PFSK-1 (cell line): ENCODE measurements around the gene TAF5.

Experiments
- FOXP2 ChIP-seq: optimal IDR thresholded peaks from 2 replicates; pipeline ENCODE3; 2011; ENCODE audit warnings: borderline replicate concordance, control low read depth, inconsistent platforms; ENCODE audit not compliant: insufficient read depth; ENCODE audit errors: extremely low read length, extremely low read depth
- POLR2AphosphoS5 ChIP-seq: IDR thresholded peaks from 2 replicates; pipeline ENCODE4 v1.6.1; 2012; ENCODE audit warnings: low read depth, mild to moderate bottlenecking, control low read depth, low read length, moderate library complexity
- SIN3A ChIP-seq: IDR thresholded peaks from 2 replicates; pipeline ENCODE4 v1.6.1; 2012; ENCODE audit warnings: mild to moderate bottlenecking, low read length, moderate library complexity, borderline replicate concordance; ENCODE audit not compliant: insufficient read depth
- TAF1 ChIP-seq: IDR thresholded peaks from 2 replicates; pipeline ENCODE4 v1.6.1; 2012; ENCODE audit warnings: low read length, control low read depth, borderline replicate concordance; ENCODE audit not compliant: insufficient read depth
- TF ChIP-seq, protein P1 (sequence below), 2 experiments: IDR thresholded peaks; 2 replicates each; pipeline versions ENCODE4 v1.6.1 to v1.8.0; 2011 to 2012; ENCODE audit warnings: low read depth in 2 of 2, low read length in 2 of 2, control low read depth in 1 of 2, inconsistent platforms in 1 of 2, mild to moderate bottlenecking in 1 of 2, moderate library complexity in 1 of 2; ENCODE audit not compliant: insufficient read depth in 1 of 2

Gene TAF5

DNA sequence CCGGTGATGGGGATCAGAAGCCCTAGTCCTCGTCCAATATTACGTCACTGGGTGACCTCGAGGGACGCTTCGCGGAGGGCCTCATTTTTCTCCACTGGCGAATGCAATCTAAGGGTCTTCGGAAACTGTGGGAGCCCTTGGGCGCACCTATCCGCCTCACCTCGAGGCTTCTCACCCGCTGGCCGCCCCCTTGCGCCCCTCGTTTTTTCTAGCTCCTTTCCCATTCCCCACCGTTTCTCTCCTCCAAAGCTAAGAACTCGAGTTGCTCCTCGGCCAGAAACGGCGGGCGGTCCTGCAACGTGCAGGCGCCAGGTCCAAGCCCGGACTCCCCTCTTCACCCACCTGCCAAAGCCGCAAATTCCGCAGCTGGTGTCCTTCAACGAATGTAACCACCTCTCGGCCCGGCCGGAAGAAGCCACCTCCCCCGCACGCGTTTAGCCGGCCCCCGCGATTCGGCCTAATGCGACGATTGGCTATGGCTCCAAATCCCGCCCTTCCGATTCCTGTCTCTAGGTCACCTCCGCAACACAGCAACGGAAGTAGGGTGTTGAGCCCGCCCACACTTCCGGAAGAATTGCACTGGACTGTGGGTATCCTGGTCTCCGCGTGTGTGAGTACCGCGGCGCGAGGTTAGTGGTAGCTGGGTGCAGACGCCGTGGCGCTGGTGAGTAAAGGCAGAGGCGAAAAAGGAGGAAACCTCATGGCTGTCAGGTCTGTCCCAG lies 28.5 kb downstream of the TAF5 start, which contains the start of the genes ATP5MK and PDCD11:
ATP5MK (minus strand) TSS at position 409 of the 722 bp plus-strand sequence. CDS start 4,018 bp downstream, outside the sequence.
PDCD11 (plus strand) TSS at position 560 of the 722 bp plus-strand sequence. CDS start 1,801 bp downstream, outside the sequence.
- TF ChIP-seq SIN3A (peak; percentile 51; the same call in 1 of the 2 replicates), TAF1 (peak; percentile 82; the same call in 1 of the 2 replicates), POLR2AphosphoS5 (peak; percentile 90), FOXP2 (peak; percentile 61)
- TF ChIP-seq, protein P1, sequence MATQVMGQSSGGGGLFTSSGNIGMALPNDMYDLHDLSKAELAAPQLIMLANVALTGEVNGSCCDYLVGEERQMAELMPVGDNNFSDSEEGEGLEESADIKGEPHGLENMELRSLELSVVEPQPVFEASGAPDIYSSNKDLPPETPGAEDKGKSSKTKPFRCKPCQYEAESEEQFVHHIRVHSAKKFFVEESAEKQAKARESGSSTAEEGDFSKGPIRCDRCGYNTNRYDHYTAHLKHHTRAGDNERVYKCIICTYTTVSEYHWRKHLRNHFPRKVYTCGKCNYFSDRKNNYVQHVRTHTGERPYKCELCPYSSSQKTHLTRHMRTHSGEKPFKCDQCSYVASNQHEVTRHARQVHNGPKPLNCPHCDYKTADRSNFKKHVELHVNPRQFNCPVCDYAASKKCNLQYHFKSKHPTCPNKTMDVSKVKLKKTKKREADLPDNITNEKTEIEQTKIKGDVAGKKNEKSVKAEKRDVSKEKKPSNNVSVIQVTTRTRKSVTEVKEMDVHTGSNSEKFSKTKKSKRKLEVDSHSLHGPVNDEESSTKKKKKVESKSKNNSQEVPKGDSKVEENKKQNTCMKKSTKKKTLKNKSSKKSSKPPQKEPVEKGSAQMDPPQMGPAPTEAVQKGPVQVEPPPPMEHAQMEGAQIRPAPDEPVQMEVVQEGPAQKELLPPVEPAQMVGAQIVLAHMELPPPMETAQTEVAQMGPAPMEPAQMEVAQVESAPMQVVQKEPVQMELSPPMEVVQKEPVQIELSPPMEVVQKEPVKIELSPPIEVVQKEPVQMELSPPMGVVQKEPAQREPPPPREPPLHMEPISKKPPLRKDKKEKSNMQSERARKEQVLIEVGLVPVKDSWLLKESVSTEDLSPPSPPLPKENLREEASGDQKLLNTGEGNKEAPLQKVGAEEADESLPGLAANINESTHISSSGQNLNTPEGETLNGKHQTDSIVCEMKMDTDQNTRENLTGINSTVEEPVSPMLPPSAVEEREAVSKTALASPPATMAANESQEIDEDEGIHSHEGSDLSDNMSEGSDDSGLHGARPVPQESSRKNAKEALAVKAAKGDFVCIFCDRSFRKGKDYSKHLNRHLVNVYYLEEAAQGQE (IDR thresholded peaks at IDR 0.05; ENCODE audit: insufficient read depth in 1 of 2, low read depth in 2 of 2, low read length in 2 of 2), result no peak

DNA sequence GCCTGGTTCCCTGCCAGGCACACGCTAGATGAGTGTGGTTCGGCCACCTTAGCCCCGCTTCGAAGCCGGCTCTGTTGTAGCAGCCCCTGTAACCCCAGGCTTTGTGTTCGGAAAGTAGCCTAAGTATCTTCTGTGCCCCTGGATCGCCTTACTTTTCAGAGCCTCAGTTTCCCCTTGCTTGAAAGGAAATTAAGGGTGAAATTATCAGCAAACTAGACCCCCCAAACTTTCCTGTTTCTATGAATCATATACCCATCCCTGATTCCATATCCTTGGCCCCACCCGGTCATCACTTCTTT lies 29.0 kb downstream of the TAF5 start:
- TF ChIP-seq TAF1 (no peak), POLR2AphosphoS5 (no peak; the same call in 1 of the 2 replicates), FOXP2 (no peak), SIN3A (no peak)
- TF ChIP-seq, protein P1 (IDR thresholded peaks at IDR 0.05; ENCODE audit: insufficient read depth in 1 of 2, low read depth in 2 of 2, low read length in 2 of 2), result no peak

DNA sequence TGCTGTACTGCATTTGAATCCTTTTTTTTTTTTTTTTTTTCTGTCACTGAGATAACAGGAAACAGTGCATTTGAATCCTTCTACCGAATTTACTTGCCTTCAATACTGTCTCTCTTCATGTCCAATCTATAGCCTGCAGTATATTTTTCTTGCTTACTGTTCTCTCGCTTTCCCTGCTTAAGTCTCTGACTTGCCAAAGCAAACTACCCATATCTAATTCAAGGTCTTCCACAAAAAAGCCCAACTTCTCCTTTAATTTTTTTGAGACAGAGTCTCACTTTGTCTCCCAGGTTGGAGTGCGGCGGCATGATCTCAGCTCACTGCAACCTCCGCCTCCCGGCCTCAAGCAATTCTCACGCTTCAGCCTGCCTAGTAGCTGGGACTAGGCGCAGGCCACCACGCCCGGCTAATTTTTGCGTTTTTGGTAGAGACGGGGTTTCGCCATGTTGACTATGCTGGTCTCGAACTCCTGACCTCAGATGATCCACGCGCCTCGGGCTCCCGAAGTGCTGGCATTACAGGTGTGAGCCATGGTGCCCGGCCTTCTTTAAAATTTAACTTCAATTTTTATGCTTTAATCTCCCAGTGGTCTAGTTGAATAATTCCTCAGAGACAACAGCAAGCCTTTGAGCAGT lies 29.5 kb downstream of the TAF5 start:
- TF ChIP-seq SIN3A (no peak), POLR2AphosphoS5 (no peak), TAF1 (no peak), FOXP2 (no peak)
- TF ChIP-seq, protein P1 (IDR thresholded peaks at IDR 0.05; ENCODE audit: insufficient read depth in 1 of 2, low read depth in 2 of 2, low read length in 2 of 2), result no peak

DNA sequence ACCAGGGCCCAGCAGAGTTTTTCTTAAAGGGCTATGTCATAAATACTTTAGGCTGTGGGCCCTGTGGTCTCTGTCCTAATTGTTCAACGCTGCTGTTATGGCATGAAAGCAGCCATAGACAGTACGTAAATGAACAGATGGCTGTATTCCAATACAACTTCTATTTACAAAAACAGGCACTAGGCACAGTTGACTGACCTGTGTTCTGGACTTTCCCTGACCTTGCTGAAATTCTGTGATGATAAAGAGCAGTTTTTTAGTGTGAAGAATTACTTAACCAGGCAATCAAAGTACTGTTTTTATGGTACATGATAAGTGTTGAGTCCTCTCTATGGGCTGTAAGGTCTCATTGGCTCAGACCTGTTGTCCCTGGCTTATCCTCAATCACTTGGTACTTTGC lies 45.8 kb downstream of the TAF5 start:
- no peak for TF ChIP-seq FOXP2
- TF ChIP-seq, protein P1 (IDR thresholded peaks at IDR 0.05; ENCODE audit: insufficient read depth in 1 of 2, low read depth in 2 of 2, low read length in 2 of 2), result no peak
- TF ChIP-seq TAF1, result no peak
- no peak for TF ChIP-seq POLR2AphosphoS5
- TF ChIP-seq SIN3A, result no peak
